GM23248 (cell line): Measurements from ENCODE around the gene WDR91.

ENCODE experiments used
- EZH2 ChIP-seq: fragments of 200-600 bp; sonication (generic); IDR thresholded peaks from 2 replicates; pipeline ENCODE4 v1.6.1; 2018; ENCODE audit warnings: antibody characterized with exemption, mild to moderate bottlenecking; ENCODE audit not compliant: insufficient read depth, poor library complexity, severe bottlenecking
- EZH2phosphoT487 ChIP-seq: fragments of 200-600 bp; sonication (generic); IDR thresholded peaks from 2 replicates; pipeline ENCODE4 v1.6.1; 2018; ENCODE audit warnings: antibody characterized with exemption, moderate library complexity, mild to moderate bottlenecking, low read depth; ENCODE audit not compliant: insufficient read depth

GRCh38 chr7:135178364-135178763 lies 33.0 kb downstream of the WDR91 start:
- TF ChIP-seq EZH2phosphoT487 (no peak), EZH2 (no peak)
